ENCODE measurements around the gene TNFSF11.

Gene TNFSF11

DNA sequence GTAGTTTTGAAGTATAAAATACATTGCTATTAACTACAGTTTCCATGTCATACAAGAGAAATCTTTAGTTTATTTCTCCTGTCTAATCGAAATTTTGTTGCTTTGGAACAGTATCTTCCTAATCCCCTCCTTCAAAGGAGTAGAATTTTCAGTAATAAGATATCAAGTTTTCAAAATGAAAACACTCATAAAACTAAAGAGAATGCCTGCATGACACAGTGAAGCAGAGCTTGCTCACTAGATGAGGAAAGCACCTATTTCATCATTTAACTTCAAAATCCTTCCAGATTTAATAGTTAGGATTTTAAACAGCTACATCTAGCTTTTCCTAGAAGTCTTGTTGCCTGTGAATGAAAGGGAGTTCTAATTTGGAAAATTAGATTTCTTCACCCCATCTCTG is 80.8 kb downstream of the TNFSF11 start:
- no peak for DNase-seq (ENCODE audit: low spot score)

DNA sequence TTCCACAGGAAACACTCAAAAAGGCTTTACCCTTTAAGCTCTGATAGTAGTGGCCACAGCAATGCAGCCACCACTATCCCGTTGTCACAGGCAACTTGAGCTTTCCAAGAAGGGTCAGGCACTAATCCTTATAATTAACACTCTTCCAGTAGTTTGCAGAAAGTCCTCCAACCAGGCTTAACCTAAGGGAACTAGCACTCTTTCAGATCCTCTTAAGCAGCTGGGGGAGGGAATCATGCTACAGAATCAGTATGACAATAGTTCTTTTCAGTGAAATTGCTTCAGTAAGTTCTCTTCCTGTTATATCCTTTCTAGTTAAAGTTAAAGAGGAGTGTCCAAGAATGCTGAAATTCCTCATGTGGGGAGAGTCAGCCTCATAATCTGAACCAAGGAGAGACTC is 82.2 kb downstream of the TNFSF11 start:
- DNase-seq (ENCODE audit: low spot score), result no peak

DNA sequence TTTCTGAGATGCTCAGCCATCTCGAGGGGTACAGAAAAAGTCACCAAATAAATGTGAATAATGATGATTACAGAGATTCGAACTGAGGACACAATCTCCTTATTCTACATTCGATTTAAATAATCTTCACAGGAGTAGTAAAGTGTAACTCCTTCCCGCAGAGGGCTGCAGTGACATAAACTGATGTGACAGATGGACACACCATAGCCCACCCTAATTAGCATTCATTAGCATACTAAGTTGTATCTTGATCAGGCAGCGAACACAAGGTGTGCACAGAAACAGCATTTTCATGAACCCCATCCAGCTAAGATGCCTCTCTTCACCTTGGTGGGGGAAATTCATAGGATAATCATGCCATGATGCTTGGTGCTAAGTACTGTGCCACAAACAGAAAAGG is 83.0 kb downstream of the TNFSF11 start:
- no peak for DNase-seq (ENCODE audit: low spot score)
